Keratinocyte (primary cell): Measurements from ENCODE around the gene WDR74. TPM values are rescaled to one million over a fixed set of nuclear protein-coding genes. Genes with fewer than 3 reads are reported as not detected.

Experiments used
- DNase-seq: peaks from one replicate; pipeline ENCODE4 v3.0.0-alpha.2; 2011; ENCODE audit warnings: low read depth, missing footprints, low spot score
- FAIRE-seq: peaks from 2 replicates; lab custom pipeline; 2011; peaks lifted over from hg19 to GRCh38; lab: Jason Lieb, UNC
- H2AFZ ChIP-seq: 2 replicates; pipeline ENCODE4 v1.6.0; 2012; ENCODE audit warnings: low read length, control low read depth, inconsistent platforms; ENCODE audit not compliant: control insufficient read depth
- H3K27ac ChIP-seq: 2 replicates; pipeline ENCODE4 v1.5.1; 2011; ENCODE audit warnings: low read length; ENCODE audit not compliant: control insufficient read depth, insufficient read depth
- H3K27me3 ChIP-seq: 3 replicates; pipeline ENCODE4 v1.6.0; 2011; ENCODE audit warnings: low read length; ENCODE audit not compliant: control insufficient read depth, insufficient read depth; ENCODE audit errors: extremely low read depth
- H3K36me3 ChIP-seq, 2 experiments: 2 replicates in 1 of 2; 3 replicates in 1 of 2; pipeline ENCODE4 v1.5.1; 2011; ENCODE audit warnings: low read length in 2 of 2, mild to moderate bottlenecking in 1 of 2; ENCODE audit not compliant: control insufficient read depth in 2 of 2, insufficient read depth in 2 of 2; ENCODE audit errors: extremely low read depth in 1 of 2
- H3K4me1 ChIP-seq: 3 replicates; pipeline ENCODE4 v1.5.1; 2011; ENCODE audit warnings: low read length; ENCODE audit not compliant: control insufficient read depth, insufficient read depth; ENCODE audit errors: extremely low read depth
- H3K4me2 ChIP-seq: 3 replicates; pipeline ENCODE4 v1.6.0; 2011; ENCODE audit warnings: low read depth, low read length; ENCODE audit not compliant: control insufficient read depth, insufficient read depth; ENCODE audit errors: extremely low read depth
- H3K4me3 ChIP-seq, 3 experiments: fragments of 200-600 bp in 1 of 3; sonication (generic) in 1 of 3; 2 replicates in 2 of 3; 3 replicates in 1 of 3; pipeline ENCODE4 v1.5.1; 2011 to 2016; ENCODE audit warnings: low read length in 3 of 3, mild to moderate bottlenecking in 3 of 3, control low read depth in 2 of 3, inconsistent platforms in 1 of 3, low read depth in 1 of 3, mixed read lengths in 1 of 3, mixed run types in 1 of 3, moderate library complexity in 1 of 3; ENCODE audit not compliant: control insufficient read depth in 2 of 3, insufficient read depth in 2 of 3; ENCODE audit errors: extremely low read depth in 1 of 3
- H3K79me2 ChIP-seq: 2 replicates; pipeline ENCODE4 v1.6.0; 2012; ENCODE audit warnings: low read length; ENCODE audit not compliant: control insufficient read depth, insufficient read depth
- H3K9ac ChIP-seq: 3 replicates; pipeline ENCODE4 v1.6.0; 2011; ENCODE audit warnings: low read length; ENCODE audit not compliant: control insufficient read depth, insufficient read depth; ENCODE audit errors: extremely low read depth
- H3K9me1 ChIP-seq: 3 replicates; pipeline ENCODE4 v1.6.0; 2011; ENCODE audit warnings: low read length; ENCODE audit not compliant: control insufficient read depth, insufficient read depth; ENCODE audit errors: extremely low read depth
- H3K9me3 ChIP-seq: 2 replicates; pipeline ENCODE4 v1.5.1; 2012; ENCODE audit warnings: low read depth, low read length; ENCODE audit not compliant: control insufficient read depth
- H4K20me1 ChIP-seq: 3 replicates; pipeline ENCODE4 v1.6.0; 2011; ENCODE audit warnings: low read length; ENCODE audit not compliant: control insufficient read depth, insufficient read depth; ENCODE audit errors: extremely low read depth
- EZH2 ChIP-seq: IDR thresholded peaks from one replicate; pipeline ENCODE4 v1.6.1; 2012; ENCODE audit warnings: inconsistent platforms, mild to moderate bottlenecking, low read length, moderate library complexity
- dilution Hi-C: fragments of 300-500 bp; cut with MboI; formaldehyde crosslinking; loops from one replicate; pipeline ENCODE4 v1.7.0; 2020; ENCODE audit warnings: low sequenced_read_pairs; ENCODE audit not compliant: extremely low pct_ligation_motif_present
- polyA plus RNA-seq, 5 experiments: library from polyadenylated mRNA; depleted of rRNA in 3 of 5; stranded (reverse) in 3 of 5; stranded (forward) in 1 of 5; unstranded in 1 of 5; fragments of >200 nt; gene quantifications; 1 replicate in 1 of 5; 2 replicates in 3 of 5; 3 replicates in 1 of 5; pipeline versions ENCODE4 v1.2.1 to v1.2.3, GENCODE V29; 2011 to 2012; ENCODE audit warnings: missing spikeins in 2 of 5, low read depth in 1 of 5, low replicate concordance in 1 of 5
- TF ChIP-seq, protein P1 (sequence below), 3 experiments: IDR thresholded peaks in 1 of 3; conservative IDR thresholded peaks in 1 of 3; optimal IDR thresholded peaks in 1 of 3; 2 replicates in 2 of 3; 3 replicates in 1 of 3; pipeline versions ENCODE3 to v1.5.1; 2011; ENCODE audit warnings: low read length in 3 of 3, mild to moderate bottlenecking in 3 of 3, moderate library complexity in 2 of 3, control low read depth in 1 of 3, inconsistent platforms in 1 of 3; ENCODE audit not compliant: insufficient read depth in 2 of 3; ENCODE audit errors: extremely low read depth in 1 of 3

WDR74 gene
- polyA plus RNA-seq, 1 donor (not counting 4 experiments of a cell fraction or from before 2014, with no cell fraction given) = 44.5 TPM

DNA sequence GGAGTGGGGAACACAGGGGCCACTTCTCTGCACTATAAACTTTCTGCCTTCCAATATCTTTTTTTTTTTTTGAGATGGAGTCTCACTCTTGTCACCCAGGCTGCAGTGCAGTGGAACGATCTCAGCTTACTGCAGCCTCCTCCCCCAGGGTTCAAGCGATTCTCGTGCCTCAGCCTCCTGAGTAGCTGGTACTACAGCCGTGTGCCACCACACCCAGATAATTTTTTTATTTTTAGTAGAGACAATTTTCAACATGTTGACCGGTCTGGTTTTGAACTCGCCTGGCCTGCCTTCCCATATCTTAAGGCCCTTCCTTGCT is 43.0 kb upstream of the WDR74 start:
- Histone ChIP-seq H3K27me3 (no peaks in the 10 kb centered on the region), H3K4me3 (peak overlapping the region; percentile 77 to 100 (median 95)), H4K20me1 (peaks cover 29% of the 10 kb centered on the region), H3K4me2 (peak overlapping the region; percentile 98), H3K9ac (peak overlapping the region; percentile 98), H3K9me3 (no peaks in the 10 kb centered on the region), H3K27ac (peak overlapping the region; percentile 99), H3K9me1 (peaks cover 2% of the 10 kb centered on the region), H3K36me3 (peaks cover 39 to 49% of the 10 kb centered on the region in 2 experiments), H2AFZ (no peak overlapping the region), H3K79me2 (peaks cover 50% of the 10 kb centered on the region), H3K4me1 (peaks cover 41% of the 10 kb centered on the region)
- DNase-seq (no peak), FAIRE-seq (no peak)
- dilution Hi-C loops = no loop called here
- TF ChIP-seq, protein P1, sequence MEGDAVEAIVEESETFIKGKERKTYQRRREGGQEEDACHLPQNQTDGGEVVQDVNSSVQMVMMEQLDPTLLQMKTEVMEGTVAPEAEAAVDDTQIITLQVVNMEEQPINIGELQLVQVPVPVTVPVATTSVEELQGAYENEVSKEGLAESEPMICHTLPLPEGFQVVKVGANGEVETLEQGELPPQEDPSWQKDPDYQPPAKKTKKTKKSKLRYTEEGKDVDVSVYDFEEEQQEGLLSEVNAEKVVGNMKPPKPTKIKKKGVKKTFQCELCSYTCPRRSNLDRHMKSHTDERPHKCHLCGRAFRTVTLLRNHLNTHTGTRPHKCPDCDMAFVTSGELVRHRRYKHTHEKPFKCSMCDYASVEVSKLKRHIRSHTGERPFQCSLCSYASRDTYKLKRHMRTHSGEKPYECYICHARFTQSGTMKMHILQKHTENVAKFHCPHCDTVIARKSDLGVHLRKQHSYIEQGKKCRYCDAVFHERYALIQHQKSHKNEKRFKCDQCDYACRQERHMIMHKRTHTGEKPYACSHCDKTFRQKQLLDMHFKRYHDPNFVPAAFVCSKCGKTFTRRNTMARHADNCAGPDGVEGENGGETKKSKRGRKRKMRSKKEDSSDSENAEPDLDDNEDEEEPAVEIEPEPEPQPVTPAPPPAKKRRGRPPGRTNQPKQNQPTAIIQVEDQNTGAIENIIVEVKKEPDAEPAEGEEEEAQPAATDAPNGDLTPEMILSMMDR (optimal IDR thresholded peaks at IDR 0.05 in 1 of 3, IDR thresholded peaks at IDR 0.05 in 1 of 3, conservative IDR thresholded peaks at IDR 0.05 in 1 of 3; ENCODE audit: extremely low read depth in 1 of 3, insufficient read depth in 2 of 3, low read length in 3 of 3) = no peak
- TF ChIP-seq EZH2 = no peak

GRCh38 chr11:62881579-62882430 is 42.4 kb upstream of the WDR74 start:
- Histone ChIP-seq H3K4me1 (peaks cover 41% of the 10 kb centered on the region), H2AFZ (no peak overlapping the region)
- no peak for FAIRE-seq

More at GRCh38 chr11:62881579-62882430, 42.4 kb upstream of the WDR74 start:
- TF ChIP-seq, protein P1 (optimal IDR thresholded peaks at IDR 0.05 in 1 of 3, IDR thresholded peaks at IDR 0.05 in 1 of 3, conservative IDR thresholded peaks at IDR 0.05 in 1 of 3; ENCODE audit: extremely low read depth in 1 of 3, insufficient read depth in 2 of 3, low read length in 3 of 3) = no peak
- no peak for TF ChIP-seq EZH2
- Histone ChIP-seq H3K9ac (peak overlapping the region; percentile 98), H3K27ac (peak overlapping the region; percentile 99), H3K4me3 (peak overlapping the region; percentile 77 to 100 (median 95)), H3K27me3 (no peaks in the 10 kb centered on the region), H3K9me1 (peaks cover 2% of the 10 kb centered on the region), H3K36me3 (peaks cover 34 to 45% of the 10 kb centered on the region in 2 experiments), H4K20me1 (peaks cover 26% of the 10 kb centered on the region), H3K79me2 (peaks cover 50% of the 10 kb centered on the region), H3K9me3 (no peaks in the 10 kb centered on the region), H3K4me2 (peak overlapping the region; percentile 98)
- no peak for DNase-seq
- dilution Hi-C loops = no loop called here
